Stimulated activated CD4-positive, alpha-beta T cell treated with anti-CD3 and anti-CD28 coated beads, Interleukin-12 subunit alpha, Interleukin-12 subunit beta, amount 100 ng/mL, for 48 hours (primary cell): ENCODE measurements around the gene COX14.
A peak's percentile ranks its signal among the peaks of the same experiment; 100 is the strongest.
"Not testable (repeated sequence)": the region's sequence is repeated elsewhere in the genome, so short reads cannot be mapped to it uniquely, and the experiment has no call there.

ENCODE experiments used
- DNase-seq, 3 donors: peaks; one replicate each; pipeline ENCODE4 v3.0.0-alpha.2; 2020; ENCODE audit warnings: low read depth in 2 of 3, low spot score in 1 of 3

The COX14 gene

DNA sequence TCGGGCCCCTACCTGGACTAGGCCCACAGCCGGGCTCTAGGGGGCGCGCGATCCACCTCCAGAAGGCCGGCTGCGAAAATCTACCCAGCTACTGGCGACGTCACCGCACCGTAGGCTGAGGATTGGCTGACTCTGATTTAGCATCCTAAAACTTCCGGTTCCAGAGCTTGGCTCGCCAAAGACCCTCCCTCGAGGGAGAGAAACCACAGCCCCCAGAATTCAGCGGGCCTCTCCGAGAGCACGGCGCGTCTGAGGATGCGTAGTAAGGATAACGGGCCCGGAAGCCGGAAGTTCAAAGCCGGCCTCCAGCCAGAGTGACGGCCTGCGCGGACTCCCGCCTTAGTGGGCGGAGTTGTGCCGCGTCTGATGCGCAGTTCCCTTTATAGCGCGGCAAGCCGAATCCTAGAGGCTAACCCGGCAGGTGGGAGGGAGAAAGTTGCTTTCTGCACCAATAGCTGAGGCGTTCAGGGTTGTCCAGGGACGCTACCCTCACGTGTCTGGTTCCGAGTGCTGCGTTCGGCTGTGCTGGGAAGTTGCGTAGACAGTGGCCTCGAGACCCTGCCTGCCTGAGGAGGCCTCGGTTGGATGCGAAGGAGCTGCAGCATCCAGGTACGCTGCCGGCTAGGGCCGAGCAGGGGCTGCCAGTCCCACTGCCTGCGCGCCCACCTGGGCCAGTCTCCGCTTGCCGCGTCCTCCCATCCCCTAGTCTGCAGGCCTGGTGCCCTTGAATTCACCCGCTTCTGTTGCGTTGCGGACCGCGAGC lies at the start of gene COX14:
Gene COX14, plus strand, starts transcription at position 544 of the 763 bp plus-strand sequence. CDS start 7,808 bp downstream, outside the sequence.
- peak; percentile 97 to 99 (median 99) for DNase-seq

DNA sequence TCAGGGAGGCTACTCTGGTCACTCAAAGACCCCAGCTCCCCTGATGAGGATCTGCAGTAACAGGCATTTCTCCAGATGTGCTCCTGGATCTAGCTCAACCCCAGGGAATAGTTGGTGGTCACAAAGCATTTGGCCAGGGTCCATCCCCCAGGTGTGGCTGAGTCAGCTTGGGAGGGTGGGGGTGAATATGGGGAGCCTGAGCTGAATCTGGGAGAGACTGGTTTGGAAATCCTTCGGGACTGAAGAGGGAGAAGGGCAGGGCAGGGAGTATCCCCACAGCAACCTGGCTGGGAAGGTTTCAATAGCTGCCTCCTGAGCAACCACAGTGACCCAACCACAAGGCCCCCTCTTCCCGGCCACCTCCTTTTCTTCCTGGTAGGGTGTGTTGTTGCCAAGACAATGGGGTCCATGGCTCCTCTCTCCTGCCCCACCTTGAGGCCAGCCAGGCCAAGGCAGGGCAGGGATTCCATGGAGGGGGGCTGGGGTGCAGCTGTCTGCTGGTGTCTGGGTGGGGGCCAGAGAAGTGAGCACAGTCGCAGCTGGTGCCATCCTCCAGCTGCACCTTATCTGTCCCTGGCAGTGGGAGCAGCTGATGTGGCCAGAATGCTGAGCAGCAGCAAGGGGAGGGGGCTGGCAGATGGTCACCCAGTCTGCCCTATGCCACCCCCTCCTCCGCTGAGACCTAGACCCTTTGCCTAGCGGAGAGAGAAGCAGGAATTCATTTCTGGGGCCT lies 49.1 kb upstream of the COX14 start:
- DNase-seq = no peak

DNA sequence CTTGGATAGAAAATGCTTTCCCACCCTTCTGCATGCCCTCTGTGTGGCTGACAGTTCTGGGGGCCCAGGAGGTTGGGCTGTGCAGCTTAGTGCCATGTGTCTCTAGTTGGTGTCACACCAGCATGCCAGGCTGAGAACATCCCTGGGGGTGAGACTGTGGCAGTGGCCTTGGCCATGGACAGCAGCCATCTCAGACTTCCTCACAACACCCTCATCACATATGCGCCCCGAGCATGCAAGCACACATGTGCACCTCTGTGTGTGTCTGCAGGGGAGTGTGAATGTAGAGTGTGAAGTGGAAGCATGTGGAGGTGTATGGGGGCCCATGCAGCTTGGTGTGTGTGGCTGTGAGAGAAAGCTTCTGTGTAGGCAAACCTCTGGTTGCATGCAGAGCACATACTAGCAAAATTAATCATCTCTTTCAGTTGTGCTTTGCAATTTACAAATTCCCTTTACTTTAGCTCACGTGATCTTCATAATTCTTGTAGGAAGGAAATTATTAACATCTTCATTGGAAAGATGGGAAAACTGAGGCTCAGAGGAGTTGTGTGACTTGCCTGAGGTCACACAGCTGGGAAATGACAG lies 46.2 kb upstream of the COX14 start:
- no peak for DNase-seq

DNA sequence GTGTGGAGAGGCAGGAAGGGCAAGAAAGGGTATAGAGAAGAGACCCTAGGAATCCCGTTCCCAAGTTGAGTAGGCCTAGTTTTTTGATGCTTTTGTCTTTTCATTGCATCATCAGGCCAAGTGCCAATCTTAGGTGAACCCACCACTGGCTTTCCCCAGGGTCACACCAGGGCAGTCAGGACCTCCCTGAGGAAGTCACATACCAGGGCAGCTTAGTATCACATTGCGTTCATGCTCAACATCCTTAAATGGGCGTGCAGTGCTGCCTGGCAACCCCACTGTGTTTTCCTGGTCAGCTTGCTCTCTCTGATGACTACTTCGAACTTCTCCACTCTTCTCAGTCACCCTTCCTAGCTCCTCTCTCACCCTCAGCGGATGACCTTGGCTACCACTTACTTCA lies 45.6 kb upstream of the COX14 start:
- no peak for DNase-seq

DNA sequence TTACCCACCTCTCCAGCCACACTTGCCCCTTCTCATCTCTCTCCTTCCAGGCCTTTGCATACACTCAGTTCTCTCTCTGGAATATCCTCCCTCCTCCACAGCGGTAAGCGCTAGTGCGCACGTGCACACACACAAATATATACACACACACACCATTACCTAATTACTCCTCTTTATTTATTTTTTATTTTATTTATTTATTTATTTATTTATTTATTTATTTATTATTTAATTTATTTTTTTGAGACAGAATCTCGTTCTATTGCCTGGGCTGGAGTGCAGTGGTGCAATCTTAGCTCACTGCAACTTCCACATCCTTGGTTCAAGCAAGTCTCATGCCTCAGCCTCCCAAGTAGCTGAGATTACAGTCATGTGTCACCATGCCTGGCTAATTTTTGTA lies 43.0 kb upstream of the COX14 start:
- no peak for DNase-seq

DNA sequence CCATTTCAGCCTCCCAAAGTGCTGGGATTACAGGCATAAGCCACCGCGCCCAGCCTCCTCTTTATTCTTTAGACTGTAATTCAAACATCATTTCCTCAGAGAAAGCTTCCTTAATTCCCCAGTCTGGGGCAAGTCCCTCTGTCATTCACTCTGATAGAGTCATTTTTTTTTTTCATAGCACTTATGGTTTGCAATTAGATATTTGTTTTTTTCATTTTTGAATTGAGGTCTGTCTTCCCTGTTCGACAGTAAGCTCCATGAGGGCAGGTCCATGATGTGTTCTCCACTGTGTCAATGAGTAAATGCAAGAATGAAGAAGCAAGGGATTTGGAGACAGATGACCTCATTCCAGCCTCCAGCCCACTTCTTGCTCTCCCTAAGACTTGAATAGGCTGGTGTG lies 42.5 kb upstream of the COX14 start:
- DNase-seq = no peak

DNA sequence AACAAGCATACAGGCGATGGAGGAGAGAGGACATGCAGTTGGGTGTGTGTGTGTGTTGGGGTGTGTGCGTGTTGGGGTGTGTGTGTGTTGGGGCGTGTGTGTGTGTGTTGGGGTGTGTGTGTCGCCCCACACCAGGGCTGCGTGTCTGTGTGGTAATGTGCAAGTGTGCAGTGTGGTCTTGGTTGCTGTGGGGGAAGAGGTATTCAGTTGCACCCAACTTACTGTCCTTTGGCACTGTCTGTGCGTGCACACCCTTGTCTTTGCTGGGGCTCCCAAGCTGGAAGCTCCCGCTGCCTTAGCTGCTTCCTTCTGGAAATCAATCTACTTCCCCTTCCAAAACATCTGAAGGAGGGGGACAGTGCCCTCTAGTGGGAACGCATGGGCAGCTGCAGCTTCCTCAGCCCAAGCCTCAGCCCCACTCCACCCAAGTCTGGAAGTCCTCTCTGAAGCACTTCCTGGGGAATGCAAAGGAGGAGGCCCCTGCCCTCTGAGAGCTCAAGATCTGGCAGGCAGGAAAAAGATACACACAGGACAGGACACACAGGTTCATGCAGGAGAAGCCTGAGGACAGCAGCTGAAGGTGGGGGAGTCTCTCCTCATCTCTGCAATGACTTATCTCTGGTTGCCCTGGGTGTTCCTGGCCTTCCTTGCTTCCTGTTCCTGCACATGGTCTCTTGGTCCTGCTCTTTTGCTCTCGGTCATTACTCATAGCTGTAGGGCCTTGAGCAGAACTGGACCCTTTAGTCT lies 41.5 kb upstream of the COX14 start:
- DNase-seq = peak; percentile 34 to 71 (median 56)

DNA sequence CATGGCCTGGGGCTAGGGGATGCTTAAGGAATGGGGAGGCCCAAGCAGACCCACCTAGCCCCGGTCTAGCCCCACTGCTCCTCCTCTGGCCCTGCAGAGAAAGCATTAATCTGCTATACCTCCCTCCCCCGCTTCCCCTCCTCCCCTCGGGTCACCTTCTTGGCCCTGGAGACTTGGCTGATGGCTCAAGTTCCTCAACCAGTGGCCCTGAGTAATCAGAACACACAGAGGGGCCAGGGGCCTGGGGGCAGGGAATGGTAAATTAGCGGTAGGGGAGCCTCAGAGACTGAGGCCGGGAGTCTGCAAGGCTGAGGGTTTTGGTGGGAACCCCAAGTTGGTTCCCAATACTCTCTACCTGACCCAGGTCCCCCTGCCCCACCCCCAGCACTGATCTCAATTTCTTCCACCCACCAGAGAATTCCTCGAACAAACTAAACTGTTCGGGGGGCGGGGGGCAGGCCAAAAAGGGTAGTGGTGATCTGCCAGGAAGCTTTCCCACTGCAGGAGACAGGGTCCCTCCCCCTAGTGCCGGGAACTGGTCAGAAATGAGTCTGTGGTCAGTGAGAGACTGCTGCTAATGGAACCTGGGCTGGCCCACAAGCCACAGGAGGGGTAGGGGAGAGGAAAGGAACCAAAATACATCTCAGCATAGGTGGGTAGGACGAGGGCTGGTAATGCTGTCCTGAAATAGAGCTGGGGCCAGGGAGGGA lies 39.7 kb upstream of the COX14 start:
- no peak for DNase-seq

DNA sequence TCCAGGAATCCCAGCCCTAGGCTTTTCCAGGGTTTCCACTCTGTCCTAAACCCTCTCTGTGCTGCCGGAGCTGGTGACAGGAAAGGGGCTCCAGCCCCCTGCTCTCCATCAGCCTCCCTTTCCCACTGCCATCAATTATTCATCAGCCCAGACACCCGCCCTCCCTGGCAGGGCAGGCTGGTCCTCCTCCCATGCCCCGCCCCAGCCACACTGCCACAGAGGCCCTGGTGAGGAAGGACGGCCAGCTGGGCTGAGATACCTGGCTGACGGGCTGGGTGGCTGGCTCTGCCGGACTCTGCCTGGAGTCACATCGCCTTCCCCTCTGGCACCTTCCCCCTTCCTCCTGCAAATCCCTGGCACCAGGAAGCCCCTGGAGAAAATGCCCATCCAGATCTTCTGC lies 38.8 kb upstream of the COX14 start:
- no peak for DNase-seq

DNA sequence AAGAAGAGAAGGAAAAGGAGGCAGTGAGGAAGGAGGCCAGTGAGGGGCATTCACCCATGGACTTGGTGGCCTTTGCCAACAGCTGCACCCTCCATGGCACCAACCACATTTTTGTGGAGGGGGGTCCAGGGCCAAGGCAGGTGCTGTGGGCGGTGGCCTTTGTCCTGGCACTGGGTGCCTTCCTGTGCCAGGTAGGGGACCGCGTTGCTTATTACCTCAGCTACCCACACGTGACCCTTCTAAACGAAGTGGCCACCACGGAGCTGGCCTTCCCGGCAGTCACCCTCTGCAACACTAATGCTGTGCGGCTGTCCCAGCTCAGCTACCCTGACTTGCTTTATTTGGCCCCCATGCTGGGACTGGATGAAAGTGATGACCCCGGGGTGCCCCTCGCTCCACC lies 38.3 kb upstream of the COX14 start:
- DNase-seq = no peak

DNA sequence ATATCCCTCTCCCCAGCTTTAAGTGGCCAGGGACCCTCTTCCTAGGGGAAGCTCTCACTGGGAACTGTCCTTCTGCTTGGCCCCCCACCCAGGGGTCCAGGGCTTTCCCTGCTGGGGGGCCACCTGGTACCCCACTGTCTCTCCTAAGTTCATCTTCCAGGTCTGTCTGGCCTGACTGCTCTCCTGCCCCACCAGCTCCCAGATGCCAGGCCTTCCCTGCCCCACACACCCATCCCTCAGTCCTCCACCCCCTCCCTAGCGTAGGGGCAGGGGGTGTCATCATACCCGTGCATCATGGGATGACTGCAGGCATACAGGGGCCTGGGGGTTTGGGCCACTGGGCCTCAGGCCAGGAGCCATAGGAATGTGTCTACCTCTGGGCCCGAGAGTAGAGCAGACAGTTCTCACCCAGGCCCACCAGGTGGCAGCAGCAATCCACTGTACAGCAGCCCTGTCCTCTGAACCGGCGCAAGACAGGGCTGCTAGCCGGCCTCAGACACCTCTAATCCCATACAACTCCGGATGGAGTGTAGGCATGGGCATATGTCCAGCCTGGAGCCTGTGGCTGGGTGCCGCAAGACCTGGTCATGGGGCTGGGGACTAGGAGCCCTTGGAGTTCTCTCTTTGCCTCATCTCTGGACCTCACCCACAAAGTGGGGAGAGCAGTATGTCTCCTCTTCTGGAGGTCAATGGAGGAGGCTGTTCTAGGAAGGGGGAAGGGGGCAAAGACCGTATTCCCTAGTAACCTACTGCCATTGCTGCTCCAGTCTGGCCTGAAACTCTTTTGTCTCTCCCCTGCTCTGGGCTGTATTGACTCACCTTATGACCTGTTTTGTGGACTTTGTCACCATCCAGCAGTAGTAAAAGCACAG lies 36.9 kb upstream of the COX14 start:
- DNase-seq = peak; percentile 58 to 85 (median 76)

DNA sequence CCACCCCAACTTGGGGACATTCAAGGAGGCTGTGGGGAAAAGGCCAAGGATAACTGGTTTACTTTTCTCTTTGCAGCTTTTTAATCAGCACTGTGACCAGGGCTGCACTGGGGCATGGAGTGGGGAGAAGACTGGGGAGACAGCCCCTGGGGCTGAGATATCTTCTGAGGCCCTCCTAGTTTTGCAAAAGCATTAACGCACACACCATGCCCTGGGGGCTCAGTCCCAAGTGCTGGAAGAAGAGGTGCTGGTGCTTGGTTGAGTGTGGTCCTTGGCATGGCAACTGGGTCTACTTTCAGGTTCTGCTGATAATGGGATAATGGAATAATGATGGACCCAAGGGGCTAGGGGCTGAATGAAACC lies 36.2 kb upstream of the COX14 start:
- DNase-seq = no peak

DNA sequence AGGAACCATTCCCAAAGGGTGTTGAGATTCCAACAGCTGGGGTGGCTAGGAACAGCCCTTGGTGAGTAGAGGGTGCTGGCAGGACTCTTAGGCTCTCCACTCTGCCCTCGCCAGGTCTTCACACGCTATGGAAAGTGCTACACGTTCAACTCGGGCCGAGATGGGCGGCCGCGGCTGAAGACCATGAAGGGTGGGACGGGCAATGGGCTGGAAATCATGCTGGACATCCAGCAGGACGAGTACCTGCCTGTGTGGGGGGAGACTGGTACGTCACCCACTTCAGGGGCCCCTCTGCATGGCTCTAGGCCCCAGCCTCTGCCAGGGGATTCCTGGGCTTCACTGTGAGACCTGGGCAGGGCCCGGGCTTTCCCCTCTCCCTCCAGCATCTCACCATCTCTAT lies 34.9 kb upstream of the COX14 start:
- no peak for DNase-seq

DNA sequence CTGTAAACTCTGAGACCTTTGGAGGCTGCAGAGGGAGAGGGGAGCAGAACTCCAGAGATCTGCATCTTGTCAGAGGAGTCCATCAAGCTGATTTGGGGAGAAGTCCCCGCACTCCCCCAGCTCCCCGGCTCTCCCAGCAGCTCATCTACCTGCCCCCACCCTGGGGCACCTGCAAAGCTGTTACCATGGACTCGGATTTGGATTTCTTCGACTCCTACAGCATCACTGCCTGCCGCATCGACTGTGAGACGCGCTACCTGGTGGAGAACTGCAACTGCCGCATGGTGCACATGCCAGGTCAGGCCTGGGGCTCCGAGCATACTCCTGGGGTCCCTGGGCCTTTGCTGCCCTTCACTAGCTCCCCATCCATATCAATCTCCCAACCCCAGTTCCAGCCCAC lies 33.8 kb upstream of the COX14 start:
- no peak for DNase-seq

DNA sequence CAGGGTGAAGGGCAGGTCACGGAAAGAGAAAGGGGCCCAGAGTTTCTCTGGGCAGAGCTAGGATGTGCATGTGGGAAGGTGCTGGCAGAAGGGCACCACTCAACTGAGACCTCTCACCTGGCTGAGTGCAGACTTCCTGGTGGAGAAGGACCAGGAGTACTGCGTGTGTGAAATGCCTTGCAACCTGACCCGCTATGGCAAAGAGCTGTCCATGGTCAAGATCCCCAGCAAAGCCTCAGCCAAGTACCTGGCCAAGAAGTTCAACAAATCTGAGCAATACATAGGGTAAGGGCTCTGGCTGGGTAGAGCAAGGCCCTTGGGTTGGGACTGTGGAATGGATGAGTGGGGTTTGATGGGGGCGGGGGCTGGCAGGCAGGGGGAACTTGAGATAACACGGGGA lies 32.3 kb upstream of the COX14 start:
- no peak for DNase-seq

DNA sequence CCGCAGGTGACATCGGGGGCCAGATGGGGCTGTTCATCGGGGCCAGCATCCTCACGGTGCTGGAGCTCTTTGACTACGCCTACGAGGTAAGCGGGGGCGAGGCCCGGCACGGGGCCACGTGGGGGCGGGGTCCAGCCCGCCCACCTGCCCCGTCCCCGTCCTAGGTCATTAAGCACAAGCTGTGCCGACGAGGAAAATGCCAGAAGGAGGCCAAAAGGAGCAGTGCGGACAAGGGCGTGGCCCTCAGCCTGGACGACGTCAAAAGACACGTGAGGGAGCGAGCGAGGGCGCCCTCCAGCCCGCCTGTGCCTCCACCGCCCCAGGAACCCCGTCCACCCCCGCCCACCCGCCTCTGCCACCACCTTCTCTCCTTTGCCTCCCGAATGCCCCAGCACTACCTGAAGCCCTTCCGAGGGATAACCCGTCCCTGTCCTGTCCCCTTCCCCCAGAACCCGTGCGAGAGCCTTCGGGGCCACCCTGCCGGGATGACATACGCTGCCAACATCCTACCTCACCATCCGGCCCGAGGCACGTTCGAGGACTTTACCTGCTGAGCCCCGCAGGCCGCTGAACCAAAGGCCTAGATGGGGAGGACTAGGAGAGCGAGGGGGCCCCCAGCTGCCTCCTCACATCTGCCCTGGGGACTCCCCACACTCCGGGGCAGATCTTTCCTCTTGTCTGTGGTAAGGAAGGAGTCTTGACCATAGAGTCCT lies 30.8 kb upstream of the COX14 start:
- DNase-seq = no peak

DNA sequence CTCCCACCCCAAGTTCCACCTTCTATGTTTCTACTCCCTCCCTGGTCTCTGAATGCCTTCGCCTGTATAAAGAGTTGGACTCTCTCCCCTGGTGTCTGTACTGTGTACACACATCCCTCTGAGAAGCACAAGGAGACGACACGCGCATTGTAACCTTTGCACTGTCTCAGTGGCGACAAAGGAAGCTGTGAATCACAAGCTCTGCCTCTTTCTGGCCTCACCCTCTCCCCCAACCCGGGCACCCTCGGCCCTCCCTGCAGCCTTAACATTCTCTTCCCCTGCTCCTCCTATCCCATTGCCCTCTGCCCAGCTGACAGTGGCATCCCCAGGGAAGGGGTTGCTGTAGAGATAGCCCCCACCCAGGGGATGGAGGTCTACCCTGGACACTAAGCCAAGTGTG lies 29.4 kb upstream of the COX14 start:
- no peak for DNase-seq

DNA sequence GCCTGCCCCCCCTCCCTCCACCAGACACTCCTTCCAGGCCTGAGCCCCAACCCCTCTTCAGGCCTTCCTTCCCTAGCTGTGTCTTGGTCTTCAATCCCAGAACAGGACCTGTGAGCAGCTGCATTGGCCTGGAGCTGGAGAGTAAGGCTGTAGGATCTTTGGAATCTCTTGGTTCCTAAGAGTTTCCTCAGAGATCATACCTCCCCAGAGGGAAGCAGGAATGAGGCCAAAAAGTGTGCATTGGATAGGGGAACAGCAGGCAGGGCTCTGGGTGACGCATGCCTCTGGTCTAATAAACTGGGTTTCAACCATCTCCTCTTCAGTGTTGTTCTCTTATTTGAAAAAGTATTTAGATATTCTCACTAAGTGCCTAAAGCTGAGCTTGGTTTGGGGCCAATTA lies 28.7 kb upstream of the COX14 start:
- no peak for DNase-seq

DNA sequence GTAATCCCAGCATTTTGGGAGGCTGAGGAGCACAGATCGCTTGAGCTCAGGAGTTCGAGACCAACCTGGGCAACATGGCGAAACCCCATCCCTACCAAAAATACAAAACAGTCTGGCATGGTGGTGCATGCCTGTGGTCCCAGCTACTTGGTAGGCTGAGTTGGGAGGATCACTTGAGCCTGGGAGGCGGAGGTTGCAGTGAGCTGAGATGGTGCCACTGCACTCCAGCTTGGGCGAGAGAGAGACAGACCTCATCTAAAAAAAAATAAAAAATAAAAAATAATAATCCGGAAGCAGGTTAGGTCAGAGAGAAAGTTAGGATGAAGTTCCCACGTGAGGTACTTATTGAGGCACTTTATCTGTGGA lies 27.6 kb upstream of the COX14 start:
- not testable (repeated sequence) for DNase-seq
